ENCODE results near the gene POLR1A. TPM values are rescaled to one million over a fixed set of nuclear protein-coding genes. Genes with fewer than 3 reads are reported as not detected.

POLR1A gene
- total RNA-seq (2016; rRNA removed; fragmentation: Illumina TruSeq; extraction: Trizol) (39.9 and 61.1 TPM in 2 replicates), polyA plus RNA-seq (2011; rRNA removed) (6.5 and 7.2 TPM in 2 replicates), polyA minus RNA-seq (2011; rRNA and poly(A)+ RNA removed; ENCODE audit: low replicate concordance) (21.9 and 31.1 TPM in 2 replicates), Bru-seq, nascent RNA (percentile 86 among the genes with signal in this experiment), BruChase-seq, experiment 1, labeled RNA remaining after a 6-hour chase (percentile 88 among the genes with signal in this experiment), BruChase-seq, experiment 2, labeled RNA remaining after a 2-hour chase (percentile 88 among the genes with signal in this experiment)
- 4.1 and 4.4 TPM in 2 replicates for total RNA-seq (2016; cell fraction: cytosol; rRNA removed; fragmentation: Illumina TruSeq; extraction: Trizol; ENCODE audit: low read depth)
- 41.0 and 46.9 TPM in 2 replicates for total RNA-seq (2016; cell fraction: insoluble cytoplasmic fraction; rRNA removed; fragmentation: Illumina TruSeq; extraction: Trizol)
- 11.5 and 14.0 TPM in 2 replicates for total RNA-seq (2016; cell fraction: membrane; rRNA removed; fragmentation: Illumina TruSeq; extraction: Trizol)
- 44.7 and 47.5 TPM in 2 replicates for total RNA-seq (2016; cell fraction: nucleus; rRNA removed; fragmentation: Illumina TruSeq; extraction: Trizol)
- polyA plus RNA-seq (2011; cell fraction: cytosol; rRNA removed): 4.2 and 4.6 TPM in 2 replicates
- polyA plus RNA-seq (2011; cell fraction: nucleus; rRNA removed): 13.7 and 16.1 TPM in 2 replicates
- polyA plus RNA-seq (2012): 13.5 and 22.6 TPM in 2 replicates
- polyA plus RNA-seq (2016; cell fraction: cytosol; fragmentation: Illumina TruSeq; extraction: Trizol; ENCODE audit: low read depth): 1.0 TPM in 2 replicates
- polyA plus RNA-seq (2016; cell fraction: insoluble cytoplasmic fraction; fragmentation: Illumina TruSeq; extraction: Trizol; ENCODE audit: low read depth): 14.6 and 20.3 TPM in 2 replicates
- polyA plus RNA-seq (2016; cell fraction: membrane; fragmentation: Illumina TruSeq; extraction: Trizol; ENCODE audit: low read depth): 2.5 and 3.0 TPM in 2 replicates
- 26.2 and 30.4 TPM in 2 replicates for polyA plus RNA-seq (2016; cell fraction: nucleus; fragmentation: Illumina TruSeq; extraction: Trizol; ENCODE audit: insufficient read depth, low read depth)
- 18.7 and 22.5 TPM in 2 replicates for polyA minus RNA-seq (2011; cell fraction: cytosol; rRNA and poly(A)+ RNA removed)
- polyA minus RNA-seq (2011; cell fraction: nucleus; rRNA and poly(A)+ RNA removed): 50.6 and 72.4 TPM in 2 replicates
- long read RNA-seq, experiment 1, partial matches to known transcripts: 6 of 12 reads
- long read RNA-seq, experiment 1, other reads (novel, unspliced or antisense): 6 of 12 reads
- long read RNA-seq, experiment 2, full-length matches to known transcripts: 1 of 94 reads
- long read RNA-seq, experiment 2, partial matches to known transcripts: 32 of 94 reads
- long read RNA-seq, experiment 2, other reads (novel, unspliced or antisense): 61 of 94 reads

DNA sequence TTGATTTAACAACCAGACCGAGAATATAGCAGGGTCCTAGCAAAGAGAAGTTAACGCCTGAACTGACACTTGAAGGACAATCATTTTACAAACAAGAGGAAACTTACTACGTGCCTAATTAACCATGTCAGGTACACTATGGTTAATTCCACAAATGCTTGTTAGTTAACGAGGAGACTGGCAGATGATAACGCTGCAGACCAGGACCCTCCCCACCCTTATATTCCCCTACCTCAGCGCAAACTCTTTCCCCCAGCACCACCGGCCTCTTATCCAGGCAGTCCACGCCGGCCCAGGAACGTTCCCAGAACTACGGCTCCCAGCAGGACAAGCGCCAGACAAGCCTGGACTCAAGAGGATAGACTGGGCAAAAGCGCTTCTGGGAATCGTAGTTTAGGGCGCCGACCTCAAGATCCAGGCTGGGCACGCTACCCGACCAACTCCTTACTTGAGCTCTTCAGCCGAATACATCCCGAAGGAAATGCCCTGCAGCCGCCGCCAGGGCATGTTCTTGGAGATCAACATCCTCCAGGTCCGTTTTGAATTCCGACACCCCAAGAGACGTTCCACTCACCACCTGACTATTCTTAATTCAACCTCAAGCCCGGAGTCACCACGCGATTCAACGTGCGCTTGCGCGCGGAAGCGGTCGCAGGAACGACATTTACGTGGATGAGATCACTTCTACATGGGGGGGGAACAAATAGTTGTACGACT, at the start of gene POLR1A:
Gene POLR1A (minus strand): TSS at position 635 of the 717 bp plus-strand sequence. CDS start 110 bp downstream, at position 525.
- peak; percentile 98 for ATAC-seq
- DNase-seq (ENCODE audit: low spot score): peak; percentile 94
- BruUV-seq (replicated peaks): no TSS peak
- H3K9me3 ChIP-seq (ENCODE audit: low read length): no peaks in the 10 kb centered on the region
- peak within 1 kb of the TSS; percentile 81 for H3K27ac ChIP-seq (ENCODE audit: extremely low read length, insufficient read depth, low read length)
- POLR2A ChIA-PET: interaction anchor here (0.7 to 2.1 kb wide), 19 partner anchors 9 to 693 kb away, joined by 3 to 21 read pairs (median 4); partner anchors contain the start of genes IMMT, KDM3A, MAT2A and MRPL35
- peaks cover 91% of the 10 kb centered on the region for H3K79me2 ChIP-seq (ENCODE audit: insufficient read depth, low read length)
- peak within 1 kb of the TSS; percentile 94 for H3K9ac ChIP-seq (ENCODE audit: insufficient read depth, low read depth, low read length)
- peaks cover 16% of the 10 kb centered on the region for H4K20me1 ChIP-seq (ENCODE audit: insufficient read depth, low read length)
- peak within 1 kb of the TSS; percentile 78 for H3K4me2 ChIP-seq (ENCODE audit: low read depth, low read length)
- peak within 1 kb of the TSS; percentile 92 for H2AFZ ChIP-seq (ENCODE audit: low read length)
- CTCF ChIA-PET (ENCODE audit: low intra/inter-chr PET ratio, low total read pairs): no interaction called here
- no peak for FAIRE-seq
- H3K4me3 ChIP-seq (replicated peaks in 1 of 3; ENCODE audit: insufficient read depth in 1 of 3, low read depth in 2 of 3, low read length in 3 of 3): peak within 1 kb of the TSS; percentile 88 to 96 (median 93)
- H3K36me3 ChIP-seq (replicated peaks in 1 of 2; ENCODE audit: control insufficient read depth in 1 of 2, insufficient read depth in 2 of 2, low read length in 2 of 2): peaks cover 9 to 46% of the 10 kb centered on the region in 2 experiments
- H3K27me3 ChIP-seq (ENCODE audit: control insufficient read depth in 1 of 2, insufficient read depth in 2 of 2, low read length in 2 of 2): peaks cover 0 to 4% of the 10 kb centered on the region in 2 experiments; a peak in 2 of 5 replicates
- 1% methylated on average over 38 of the region's 38 CpGs for WGBS (ENCODE audit: low lambda C conversion rate)
- intact Hi-C loops (cut with micrococcal nuclease; ENCODE audit: unreplicated experiment) (loop anchor here (5.0 kb wide), 3 partner anchors 37 to 337 kb away; partner anchors contain the start of genes IMMT, KDM3A and MRPL35), in situ Hi-C loops (cut with HindIII; ENCODE audit: extremely low pct_ligation_motif_present, low pct_unique_long_range_greater_than_20kb) (no loop called here)
- peaks cover 46% of the 10 kb centered on the region for H3K4me1 ChIP-seq (ENCODE audit: insufficient read depth, low read length)
- no peak; the same call in 1 of the 2 replicates for TF ChIP-seq NRL (CRISPR knock-in tag; IDR thresholded peaks at IDR 0.05; ENCODE audit: borderline replicate concordance)
- peak; percentile 13; the same call in 1 of the 2 replicates for TF ChIP-seq MNT (IDR thresholded peaks at IDR 0.05)
- TF ChIP-seq ZNF768 (CRISPR knock-in tag; IDR thresholded peaks at IDR 0.05): no peak
- TF ChIP-seq TAF1 (CRISPR knock-in tag; IDR thresholded peaks at IDR 0.05): no peak; the same call in 1 of the 2 replicates
- no peak for TF ChIP-seq ATM (IDR thresholded peaks at IDR 0.05; ENCODE audit: borderline replicate concordance)
- no peak for TF ChIP-seq MEIS1 (CRISPR knock-in tag; IDR thresholded peaks at IDR 0.05; ENCODE audit: borderline replicate concordance)
- no peak for TF ChIP-seq ADNP (CRISPR knock-in tag; IDR thresholded peaks at IDR 0.05)
- TF ChIP-seq HMG20B (CRISPR knock-in tag; conservative IDR thresholded peaks at IDR 0.05): 0 out of 2 replicates have a peak, but pooled peaks have one; percentile 16
- TF ChIP-seq ZNF441 (CRISPR knock-in tag; IDR thresholded peaks at IDR 0.05; ENCODE audit: borderline replicate concordance): peak; percentile 38
- TF ChIP-seq AKNA (CRISPR knock-in tag; IDR thresholded peaks at IDR 0.05; ENCODE audit: borderline replicate concordance): no peak
- TF ChIP-seq ZNF317 (CRISPR knock-in tag; IDR thresholded peaks at IDR 0.05): no peak; the same call in 1 of the 2 replicates
